HepG2 (cell line): ENCODE results near the gene MXD3. TPM values are rescaled to one million over a fixed set of nuclear protein-coding genes. Genes with fewer than 3 reads are reported as not detected.

Source experiments
- ATAC-seq: fragments of 200-7000 bp; cut with Tn5 transposase; 3 replicates; pipeline ENCODE4 v1.9.1; 2020; ENCODE audit warnings: mild to moderate bottlenecking, moderate library complexity
- BruUV-seq: library from RNA; stranded (reverse); fragments of 400-500 nt; replicated peaks from 2 replicates; lab custom pipeline; 2021; lab: Mats Ljungman, UMichigan
- CTCF ChIA-PET: fragments of 300-600 bp; formaldehyde crosslinking; extraction: SDS; loops from one replicate; lab custom pipeline; 2021; ENCODE audit warnings: low total read pairs, inconsistent platforms, low intra/inter-chr PET ratio; lab: Yijun Ruan, JAX
- POLR2A ChIA-PET: fragments of 350-600 bp; sonication (Branson Sonifier 250); formaldehyde crosslinking; loops from one replicate; lab custom pipeline; 2020; ENCODE audit warnings: antibody characterized with exemption, inconsistent platforms; lab: Yijun Ruan, JAX
- DNase-seq: peaks from one replicate; pipeline ENCODE4 v3.0.0-alpha.2; 2015; ENCODE audit warnings: low spot score
- FAIRE-seq: peaks from 3 replicates; lab custom pipeline; 2011; peaks lifted over from hg19 to GRCh38; lab: Jason Lieb, UNC
- H2AFZ ChIP-seq: one replicate; pipeline ENCODE4 v1.6.1; 2011; ENCODE audit warnings: low read length, inconsistent platforms
- H3K27ac ChIP-seq: fragments of 300-600 bp; 3 replicates; pipeline ENCODE4 v1.8.0; 2011; ENCODE audit warnings: mixed run types, mild to moderate bottlenecking, mixed read lengths, low read length, inconsistent platforms; ENCODE audit not compliant: insufficient read depth; ENCODE audit errors: extremely low read length
- H3K27me3 ChIP-seq, 2 experiments: fragments of 200-600 bp in 1 of 2; 2 replicates in 1 of 2; 3 replicates in 1 of 2; pipeline versions ENCODE4 v1.6.0 to v1.8.0; 2011; ENCODE audit warnings: low read length in 2 of 2, mild to moderate bottlenecking in 2 of 2, moderate library complexity in 2 of 2, inconsistent platforms in 1 of 2; ENCODE audit not compliant: insufficient read depth in 2 of 2, control insufficient read depth in 1 of 2
- H3K36me3 ChIP-seq, 2 experiments: fragments of 200-600 bp in 1 of 2; replicated peaks in 1 of 2; 2 replicates in 1 of 2; 3 replicates in 1 of 2; pipeline versions ENCODE4 v1.5.1 to v1.8.0; 2011; ENCODE audit warnings: low read length in 2 of 2, inconsistent platforms in 1 of 2; ENCODE audit not compliant: insufficient read depth in 2 of 2, control insufficient read depth in 1 of 2
- H3K4me1 ChIP-seq: 2 replicates; pipeline ENCODE4 v1.5.1; 2012; ENCODE audit warnings: low read length, inconsistent platforms; ENCODE audit not compliant: insufficient read depth
- H3K4me2 ChIP-seq: 2 replicates; pipeline ENCODE4 v1.6.0; 2011; ENCODE audit warnings: low read depth, low read length, inconsistent platforms
- H3K4me3 ChIP-seq, 3 experiments: fragments of 200-600 bp in 1 of 3; sonication (generic), shearing (Covaris generic) in 1 of 3; replicated peaks in 1 of 3; 2 replicates each; pipeline ENCODE4 v1.5.1; 2011 to 2016; ENCODE audit warnings: low read length in 3 of 3, inconsistent platforms in 2 of 3, low read depth in 2 of 3, mild to moderate bottlenecking in 2 of 3, control low read depth in 1 of 3, mixed read lengths in 1 of 3; ENCODE audit not compliant: insufficient read depth in 1 of 3
- H3K79me2 ChIP-seq: one replicate; pipeline ENCODE4 v1.6.1; 2011; ENCODE audit warnings: low read length, inconsistent platforms; ENCODE audit not compliant: insufficient read depth
- H3K9ac ChIP-seq: 2 replicates; pipeline ENCODE4 v1.6.0; 2011; ENCODE audit warnings: mild to moderate bottlenecking, low read depth, low read length, inconsistent platforms; ENCODE audit not compliant: insufficient read depth
- H3K9me3 ChIP-seq: 2 replicates; pipeline ENCODE4 v1.5.1; 2012; ENCODE audit warnings: mild to moderate bottlenecking, low read length
- H4K20me1 ChIP-seq: 2 replicates; pipeline ENCODE4 v1.6.0; 2011; ENCODE audit warnings: inconsistent platforms, mild to moderate bottlenecking, low read length, moderate library complexity; ENCODE audit not compliant: insufficient read depth
- ADNP ChIP-seq: sonication (generic); formaldehyde crosslinking; IDR thresholded peaks from 2 replicates; pipeline ENCODE4 v1.4.0; 2020; ENCODE audit warnings: missing genetic modification reagents
- CENPX ChIP-seq: sonication (generic); formaldehyde crosslinking; IDR thresholded peaks from 2 replicates; pipeline ENCODE4 v1.9.0; 2021; ENCODE audit warnings: mild to moderate bottlenecking, missing genetic modification reagents, moderate library complexity
- FOXO1 ChIP-seq: sonication (generic); formaldehyde crosslinking; IDR thresholded peaks from 2 replicates; pipeline ENCODE4 v1.4.0; 2020; ENCODE audit warnings: missing genetic modification reagents
- JUND ChIP-seq: sonication (generic); formaldehyde crosslinking; IDR thresholded peaks from 2 replicates; pipeline ENCODE4 v1.8.0; 2022; ENCODE audit warnings: mild to moderate bottlenecking, missing genetic modification reagents
- RELA ChIP-seq: sonication (generic); formaldehyde crosslinking; IDR thresholded peaks from 2 replicates; pipeline ENCODE4 v1.4.0; 2020; ENCODE audit warnings: missing genetic modification reagents
- YEATS4 ChIP-seq: sonication (generic); formaldehyde crosslinking; IDR thresholded peaks from 2 replicates; pipeline ENCODE4 v1.4.0; 2020; ENCODE audit warnings: missing genetic modification reagents, borderline replicate concordance
- ZNF138 ChIP-seq: sonication (generic); formaldehyde crosslinking; IDR thresholded peaks from 2 replicates; pipeline ENCODE4 v1.5.0; 2020; ENCODE audit warnings: mild to moderate bottlenecking, low read depth, missing genetic modification reagents
- WGBS: methylation state at CpG from one replicate; pipeline ENCODE4 v1.1.6; 2017; ENCODE audit warnings: low lambda C conversion rate; 5-methylcytosine and 5-hydroxymethylcytosine counted together
- in situ Hi-C: cut with HindIII; loops from 2 replicates; pipeline ENCODE4 v1.10.0; 2017; ENCODE audit warnings: low pct_unique_long_range_greater_than_20kb; ENCODE audit not compliant: extremely low pct_ligation_motif_present
- intact Hi-C: fragments of 100-400 bp; cut with micrococcal nuclease; formaldehyde crosslinking; loops from one replicate; pipeline ENCODE4 v1.10.0; 2022; ENCODE audit not compliant: unreplicated experiment
- polyA plus RNA-seq, 8 experiments: library from polyadenylated mRNA; depleted of rRNA in 3 of 8; stranded (reverse) in 7 of 8; unstranded in 1 of 8; fragments of >200 nt; fragmentation: Illumina TruSeq in 4 of 8; extraction: Trizol in 4 of 8; gene quantifications; 2 replicates each; pipeline versions ENCODE4 v1.2.1 to v1.2.3, GENCODE V29; 2011 to 2016; ENCODE audit warnings: low read depth in 4 of 8, missing spikeins in 1 of 8, mixed read lengths in 1 of 8; ENCODE audit not compliant: insufficient read depth in 1 of 8
- total RNA-seq, 5 experiments: library from RNA; depleted of rRNA; stranded (reverse); fragments of >200 nt; fragmentation: Illumina TruSeq; extraction: Trizol; gene quantifications; 2 replicates each; pipeline ENCODE4 v1.2.3, GENCODE V29; 2016; ENCODE audit warnings: low read depth in 1 of 5
- TF ChIP-seq, protein P1 (sequence below): sonication (generic); formaldehyde crosslinking; IDR thresholded peaks from 2 replicates; pipeline ENCODE4 v1.9.0; 2021; ENCODE audit warnings: mild to moderate bottlenecking, missing genetic modification reagents
- TF ChIP-seq, protein P2 (sequence below): sonication (generic); formaldehyde crosslinking; IDR thresholded peaks from 2 replicates; pipeline ENCODE4; 2020; ENCODE audit warnings: missing genetic modification reagents, mild to moderate bottlenecking, borderline replicate concordance
- TF ChIP-seq, protein P3 (sequence below): sonication (generic); formaldehyde crosslinking; IDR thresholded peaks from 2 replicates; pipeline ENCODE4 v1.8.1; 2022; ENCODE audit warnings: mild to moderate bottlenecking, missing genetic modification reagents

MXD3 gene
- total and polyA plus RNA-seq, 2 of the 13 experiments (the other 11 are each of a cell fraction or from before 2014, with no cell fraction given): 10.5 to 12.8 TPM

DNA sequence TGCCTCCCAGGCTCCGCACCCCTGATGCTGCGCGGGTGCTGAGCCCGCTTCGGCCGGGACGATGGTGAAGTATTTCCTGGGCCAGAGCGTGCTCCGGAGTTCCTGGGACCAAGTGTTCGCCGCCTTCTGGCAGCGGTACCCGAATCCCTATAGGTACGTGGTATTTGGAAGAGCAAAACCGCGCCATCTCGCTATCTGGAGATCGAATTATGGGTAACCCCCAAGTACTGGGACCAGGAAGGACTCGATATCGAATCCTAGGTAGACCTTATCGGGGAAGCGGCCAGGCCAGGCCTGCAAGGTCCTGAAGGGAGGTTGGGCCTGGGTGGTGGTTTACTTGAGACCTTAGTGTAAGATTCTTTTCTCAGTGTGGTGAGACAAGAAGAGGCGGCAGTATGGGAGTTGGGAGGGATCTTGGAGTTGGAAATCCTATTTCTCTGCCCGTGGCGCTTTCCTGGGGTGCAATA lies 7.7 kb downstream of the MXD3 start (continued):
- TF ChIP-seq YEATS4 (CRISPR knock-in tag): 0 out of 2 replicates have a peak, but pooled peaks have one; percentile 0
- TF ChIP-seq ADNP (CRISPR knock-in tag): no peak

DNA sequence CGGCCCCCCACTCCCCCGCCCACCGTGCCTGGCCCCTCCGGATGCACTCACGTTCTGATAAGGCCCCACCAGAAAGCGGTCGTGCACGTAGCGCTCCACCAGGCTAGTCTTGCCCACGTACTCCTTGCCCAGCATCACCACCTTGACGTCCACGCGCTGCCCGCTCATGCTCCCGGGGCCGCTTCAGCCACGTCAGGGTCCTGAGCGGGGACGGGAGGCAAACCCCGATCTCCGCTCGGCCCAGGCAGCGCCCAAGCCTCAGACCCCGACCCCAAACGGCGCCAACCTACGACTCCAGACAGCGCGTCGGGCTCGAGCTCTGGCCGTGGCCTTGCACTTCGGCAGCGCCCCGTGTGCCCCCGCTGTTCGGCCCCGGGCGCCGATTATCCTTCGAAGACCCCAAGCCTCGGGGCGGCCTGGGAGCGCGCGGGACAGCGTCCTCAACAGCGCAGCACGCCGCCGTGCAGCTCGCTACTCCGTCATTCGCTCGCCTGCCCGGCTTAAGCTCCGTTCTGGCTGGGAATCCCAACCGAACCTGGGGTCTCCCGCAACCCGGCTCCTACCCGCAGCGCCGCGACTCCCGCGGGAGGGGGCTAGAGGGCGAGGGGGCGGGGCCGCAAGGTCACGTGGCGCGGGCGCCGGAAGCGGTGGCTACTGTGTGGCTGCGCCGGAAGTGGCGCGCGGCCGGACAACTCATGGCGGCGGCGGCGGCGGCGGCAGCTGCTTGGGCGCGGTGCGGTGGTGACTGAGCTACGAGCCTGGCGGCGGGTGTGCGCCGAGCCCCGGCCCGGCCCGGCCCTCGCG lies 8.4 kb downstream of the MXD3 start, which contains the start of the genes PRELID1 and RAB24:
Gene PRELID1 (plus strand): TSS at position 679 of the 804 bp plus-strand sequence. CDS start 187 bp downstream, outside the sequence.
Gene RAB24 (minus strand): TSS at position 599 of the 804 bp plus-strand sequence. CDS start 431 bp downstream, at position 168.
- TSS peak; percentile 58 for BruUV-seq
- FAIRE-seq (no peak), DNase-seq (peak; percentile 67), ATAC-seq (peak; percentile 73)
- in situ Hi-C loops: loop anchor here (5.0 kb wide), 1 partner anchor 191 kb away; no protein-coding TSS in a partner anchor
- H3K4me2 ChIP-seq: peak within 1 kb of the TSS; percentile 93
- no peaks in the 10 kb centered on the region for H3K9me3 ChIP-seq
- intact Hi-C loops: loop anchor here (2.0 kb wide), 1 partner anchor 189 kb away; no protein-coding TSS in a partner anchor
- H3K27ac ChIP-seq: peak within 1 kb of the TSS; percentile 78
- ChIA-PET CTCF (no interaction called here), POLR2A (interaction anchor here (0.7 to 1.7 kb wide), 4 partner anchors 49 to 217 kb away, joined by 3 to 7 read pairs (median 4); partner anchors contain the start of gene FGFR4)
- peaks cover 19% of the 10 kb centered on the region for H4K20me1 ChIP-seq
- H3K36me3 ChIP-seq: peaks cover 7 to 32% of the 10 kb centered on the region in 2 experiments
- no peaks in the 10 kb centered on the region; a peak in 1 of 5 replicates for H3K27me3 ChIP-seq
- H2AFZ ChIP-seq: no peak within 1 kb of the TSS
- H3K79me2 ChIP-seq: peaks cover 31% of the 10 kb centered on the region
- peaks cover 30% of the 10 kb centered on the region for H3K4me1 ChIP-seq
- peak within 1 kb of the TSS; percentile 76 to 97 (median 85) for H3K4me3 ChIP-seq
- WGBS: no CpG with 5 or more reads among the region's 100 CpGs
- peak within 1 kb of the TSS; percentile 87 for H3K9ac ChIP-seq
- no peak for TF ChIP-seq CENPX (CRISPR knock-in tag)
- TF ChIP-seq, protein P1, sequence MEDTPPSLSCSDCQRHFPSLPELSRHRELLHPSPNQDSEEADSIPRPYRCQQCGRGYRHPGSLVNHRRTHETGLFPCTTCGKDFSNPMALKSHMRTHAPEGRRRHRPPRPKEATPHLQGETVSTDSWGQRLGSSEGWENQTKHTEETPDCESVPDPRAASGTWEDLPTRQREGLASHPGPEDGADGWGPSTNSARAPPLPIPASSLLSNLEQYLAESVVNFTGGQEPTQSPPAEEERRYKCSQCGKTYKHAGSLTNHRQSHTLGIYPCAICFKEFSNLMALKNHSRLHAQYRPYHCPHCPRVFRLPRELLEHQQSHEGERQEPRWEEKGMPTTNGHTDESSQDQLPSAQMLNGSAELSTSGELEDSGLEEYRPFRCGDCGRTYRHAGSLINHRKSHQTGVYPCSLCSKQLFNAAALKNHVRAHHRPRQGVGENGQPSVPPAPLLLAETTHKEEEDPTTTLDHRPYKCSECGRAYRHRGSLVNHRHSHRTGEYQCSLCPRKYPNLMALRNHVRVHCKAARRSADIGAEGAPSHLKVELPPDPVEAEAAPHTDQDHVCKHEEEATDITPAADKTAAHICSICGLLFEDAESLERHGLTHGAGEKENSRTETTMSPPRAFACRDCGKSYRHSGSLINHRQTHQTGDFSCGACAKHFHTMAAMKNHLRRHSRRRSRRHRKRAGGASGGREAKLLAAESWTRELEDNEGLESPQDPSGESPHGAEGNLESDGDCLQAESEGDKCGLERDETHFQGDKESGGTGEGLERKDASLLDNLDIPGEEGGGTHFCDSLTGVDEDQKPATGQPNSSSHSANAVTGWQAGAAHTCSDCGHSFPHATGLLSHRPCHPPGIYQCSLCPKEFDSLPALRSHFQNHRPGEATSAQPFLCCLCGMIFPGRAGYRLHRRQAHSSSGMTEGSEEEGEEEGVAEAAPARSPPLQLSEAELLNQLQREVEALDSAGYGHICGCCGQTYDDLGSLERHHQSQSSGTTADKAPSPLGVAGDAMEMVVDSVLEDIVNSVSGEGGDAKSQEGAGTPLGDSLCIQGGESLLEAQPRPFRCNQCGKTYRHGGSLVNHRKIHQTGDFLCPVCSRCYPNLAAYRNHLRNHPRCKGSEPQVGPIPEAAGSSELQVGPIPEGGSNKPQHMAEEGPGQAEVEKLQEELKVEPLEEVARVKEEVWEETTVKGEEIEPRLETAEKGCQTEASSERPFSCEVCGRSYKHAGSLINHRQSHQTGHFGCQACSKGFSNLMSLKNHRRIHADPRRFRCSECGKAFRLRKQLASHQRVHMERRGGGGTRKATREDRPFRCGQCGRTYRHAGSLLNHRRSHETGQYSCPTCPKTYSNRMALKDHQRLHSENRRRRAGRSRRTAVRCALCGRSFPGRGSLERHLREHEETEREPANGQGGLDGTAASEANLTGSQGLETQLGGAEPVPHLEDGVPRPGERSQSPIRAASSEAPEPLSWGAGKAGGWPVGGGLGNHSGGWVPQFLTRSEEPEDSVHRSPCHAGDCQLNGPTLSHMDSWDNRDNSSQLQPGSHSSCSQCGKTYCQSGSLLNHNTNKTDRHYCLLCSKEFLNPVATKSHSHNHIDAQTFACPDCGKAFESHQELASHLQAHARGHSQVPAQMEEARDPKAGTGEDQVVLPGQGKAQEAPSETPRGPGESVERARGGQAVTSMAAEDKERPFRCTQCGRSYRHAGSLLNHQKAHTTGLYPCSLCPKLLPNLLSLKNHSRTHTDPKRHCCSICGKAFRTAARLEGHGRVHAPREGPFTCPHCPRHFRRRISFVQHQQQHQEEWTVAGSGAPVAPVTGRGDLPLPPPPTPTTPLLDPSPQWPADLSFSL: no peak
- TF ChIP-seq, protein P2, sequence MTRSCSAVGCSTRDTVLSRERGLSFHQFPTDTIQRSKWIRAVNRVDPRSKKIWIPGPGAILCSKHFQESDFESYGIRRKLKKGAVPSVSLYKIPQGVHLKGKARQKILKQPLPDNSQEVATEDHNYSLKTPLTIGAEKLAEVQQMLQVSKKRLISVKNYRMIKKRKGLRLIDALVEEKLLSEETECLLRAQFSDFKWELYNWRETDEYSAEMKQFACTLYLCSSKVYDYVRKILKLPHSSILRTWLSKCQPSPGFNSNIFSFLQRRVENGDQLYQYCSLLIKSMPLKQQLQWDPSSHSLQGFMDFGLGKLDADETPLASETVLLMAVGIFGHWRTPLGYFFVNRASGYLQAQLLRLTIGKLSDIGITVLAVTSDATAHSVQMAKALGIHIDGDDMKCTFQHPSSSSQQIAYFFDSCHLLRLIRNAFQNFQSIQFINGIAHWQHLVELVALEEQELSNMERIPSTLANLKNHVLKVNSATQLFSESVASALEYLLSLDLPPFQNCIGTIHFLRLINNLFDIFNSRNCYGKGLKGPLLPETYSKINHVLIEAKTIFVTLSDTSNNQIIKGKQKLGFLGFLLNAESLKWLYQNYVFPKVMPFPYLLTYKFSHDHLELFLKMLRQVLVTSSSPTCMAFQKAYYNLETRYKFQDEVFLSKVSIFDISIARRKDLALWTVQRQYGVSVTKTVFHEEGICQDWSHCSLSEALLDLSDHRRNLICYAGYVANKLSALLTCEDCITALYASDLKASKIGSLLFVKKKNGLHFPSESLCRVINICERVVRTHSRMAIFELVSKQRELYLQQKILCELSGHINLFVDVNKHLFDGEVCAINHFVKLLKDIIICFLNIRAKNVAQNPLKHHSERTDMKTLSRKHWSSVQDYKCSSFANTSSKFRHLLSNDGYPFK (CRISPR knock-in tag): 0 out of 2 replicates have a peak, but pooled peaks have one; percentile 19
- TF ChIP-seq FOXO1 (CRISPR knock-in tag): peak; percentile 57
- TF ChIP-seq, protein P3, sequence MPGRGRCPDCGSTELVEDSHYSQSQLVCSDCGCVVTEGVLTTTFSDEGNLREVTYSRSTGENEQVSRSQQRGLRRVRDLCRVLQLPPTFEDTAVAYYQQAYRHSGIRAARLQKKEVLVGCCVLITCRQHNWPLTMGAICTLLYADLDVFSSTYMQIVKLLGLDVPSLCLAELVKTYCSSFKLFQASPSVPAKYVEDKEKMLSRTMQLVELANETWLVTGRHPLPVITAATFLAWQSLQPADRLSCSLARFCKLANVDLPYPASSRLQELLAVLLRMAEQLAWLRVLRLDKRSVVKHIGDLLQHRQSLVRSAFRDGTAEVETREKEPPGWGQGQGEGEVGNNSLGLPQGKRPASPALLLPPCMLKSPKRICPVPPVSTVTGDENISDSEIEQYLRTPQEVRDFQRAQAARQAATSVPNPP (CRISPR knock-in tag): peak; percentile 92
- TF ChIP-seq ZNF138 (CRISPR knock-in tag): no peak
- no peak; the same call in 1 of the 2 replicates for TF ChIP-seq RELA (CRISPR knock-in tag)
- peak; percentile 10; the same call in 1 of the 2 replicates for TF ChIP-seq JUND (CRISPR knock-in tag)
